Upper lobe of right lung (tissue), 1 donor: Measurements from ENCODE around the gene NPHP4. TPM values are rescaled to one million over a fixed set of nuclear protein-coding genes. Genes with fewer than 3 reads are reported as not detected.

Source experiments
- ATAC-seq: fragments of 200-7000 bp; cut with Tn5 transposase; one replicate; pipeline ENCODE4 v1.9.1; 2020; ENCODE audit warnings: mild to moderate bottlenecking, moderate library complexity
- DNase-seq: peaks from one replicate; pipeline ENCODE4 v3.0.0-alpha.2; 2020
- H3K27ac ChIP-seq: fragments of 200-600 bp; one replicate; pipeline ENCODE4 v1.8.0; 2022
- H3K27me3 ChIP-seq: fragments of 200-600 bp; one replicate; pipeline ENCODE4 v1.8.0; 2022; ENCODE audit warnings: mild to moderate bottlenecking
- H3K36me3 ChIP-seq: fragments of 200-600 bp; one replicate; pipeline ENCODE4 v1.8.0; 2022
- H3K4me1 ChIP-seq: fragments of 200-600 bp; one replicate; pipeline ENCODE4 v1.8.0; 2022
- H3K4me3 ChIP-seq: fragments of 200-600 bp; one replicate; pipeline ENCODE4 v1.8.0; 2022; ENCODE audit warnings: mild to moderate bottlenecking
- H3K9me3 ChIP-seq: fragments of 200-600 bp; one replicate; pipeline ENCODE4 v1.8.0; 2022
- CTCF ChIP-seq: fragments of 200-600 bp; IDR thresholded peaks from one replicate; pipeline ENCODE4 v1.8.0; 2022; ENCODE audit warnings: antibody characterized with exemption
- intact Hi-C: fragments of 100-400 bp; cut with DNase I; formaldehyde crosslinking; loops from one replicate; pipeline ENCODE4 v1.11.0; 2022
- total RNA-seq: library from RNA; stranded (reverse); fragmentation: NEBNext Ultra II Directional; extraction: Animal tissue kit (Norgen Biotek cat#: 25700); gene quantifications from one replicate; pipeline ENCODE4 v1.2.1, GENCODE V29; 2021
- donor health status: DM: no; HTN: yes; CAD: no; lungs with severe emphysema.

Gene NPHP4
- total RNA-seq, 1 donor from 2014 or later: 14.6 TPM

- Histone ChIP-seq H3K4me3 (no peak overlapping the region), H3K27ac (no peak overlapping the region), H3K36me3 (no peaks in the 10 kb centered on the region), H3K9me3 (no peaks in the 10 kb centered on the region), H3K27me3 (peaks cover 2% of the 10 kb centered on the region), H3K4me1 (no peaks in the 10 kb centered on the region)
- DNase-seq (no peak), ATAC-seq (no peak)
- intact Hi-C loops: no loop called here
- TF ChIP-seq CTCF: no peak
Measured at GRCh38 chr1:5837976-5838653, 154.1 kb downstream of the NPHP4 start.

GRCh38 chr1:5836776-5837440, 155.3 kb downstream of the NPHP4 start:
- H3K36me3 ChIP-seq: no peaks in the 10 kb centered on the region
- ATAC-seq (no peak), DNase-seq (no peak)
- no peaks in the 10 kb centered on the region for H3K9me3 ChIP-seq
- no peaks in the 10 kb centered on the region for H3K4me1 ChIP-seq
- H3K27me3 ChIP-seq: peaks cover under 1% of the 10 kb centered on the region
- no peak overlapping the region for H3K27ac ChIP-seq
- TF ChIP-seq CTCF: no peak
- intact Hi-C loops: no loop called here
- no peak overlapping the region for H3K4me3 ChIP-seq

- H3K9me3 ChIP-seq: no peaks in the 10 kb centered on the region
- ATAC-seq (no peak), DNase-seq (no peak)
- no peak for TF ChIP-seq CTCF
- H3K27me3 ChIP-seq: peaks cover 17% of the 10 kb centered on the region
- intact Hi-C loops: no loop called here
- no peak overlapping the region for H3K27ac ChIP-seq
- no peaks in the 10 kb centered on the region for H3K4me1 ChIP-seq
- no peaks in the 10 kb centered on the region for H3K36me3 ChIP-seq
- H3K4me3 ChIP-seq: no peak overlapping the region
Measured at GRCh38 chr1:5835179-5835562, 157.1 kb downstream of the NPHP4 start.

- H3K4me1 ChIP-seq: no peaks in the 10 kb centered on the region
- no peak for DNase-seq
- H3K36me3 ChIP-seq: no peaks in the 10 kb centered on the region
- TF ChIP-seq CTCF: no peak
- no peak overlapping the region for H3K27ac ChIP-seq
- peaks cover 18% of the 10 kb centered on the region for H3K27me3 ChIP-seq
- intact Hi-C loops: no loop called here
- no peak overlapping the region for H3K4me3 ChIP-seq
- ATAC-seq: no peak
- no peaks in the 10 kb centered on the region for H3K9me3 ChIP-seq
Measured at GRCh38 chr1:5834477-5835178, 157.6 kb downstream of the NPHP4 start.

- no peaks in the 10 kb centered on the region for H3K36me3 ChIP-seq
- H3K27me3 ChIP-seq: peaks cover 18% of the 10 kb centered on the region
- intact Hi-C loops: no loop called here
- DNase-seq (no peak), ATAC-seq (no peak)
- TF ChIP-seq CTCF: no peak
- no peaks in the 10 kb centered on the region for H3K9me3 ChIP-seq
- H3K27ac ChIP-seq: no peak overlapping the region
- no peaks in the 10 kb centered on the region for H3K4me1 ChIP-seq
- H3K4me3 ChIP-seq: no peak overlapping the region
Measured at GRCh38 chr1:5833911-5834310, 158.3 kb downstream of the NPHP4 start.
